Prostate gland (tissue), 2 donors: ENCODE measurements around the gene PLOD2. TPM values are rescaled to one million over a fixed set of nuclear protein-coding genes. Genes with fewer than 3 reads are reported as not detected.

Experiments used
- DNase-seq: peaks from one replicate; pipeline ENCODE4 v3.0.0-alpha.2; 2019; ENCODE audit warnings: low spot score
- H3K27ac ChIP-seq, 2 donors: fragments of 200-600 bp; sonication (generic); 2 replicates each; pipeline ENCODE4 v1.5.1; 2017 to 2019
- H3K27me3 ChIP-seq: fragments of 200-600 bp; sonication (generic); replicated peaks from 2 replicates; pipeline ENCODE4 v1.5.1; 2019; ENCODE audit not compliant: insufficient read depth
- H3K36me3 ChIP-seq, 2 donors: fragments of 200-600 bp; sonication (generic); 1 replicate in 1 of 2; 2 replicates in 1 of 2; pipeline versions ENCODE4 v1.5.1 to v1.8.1; 2017 to 2019
- H3K4me1 ChIP-seq: fragments of 200-600 bp; sonication (generic); replicated peaks from 2 replicates; pipeline ENCODE4 v1.5.1; 2019
- H3K4me3 ChIP-seq, 2 donors: fragments of 200-600 bp; sonication (generic); 2 replicates each; pipeline ENCODE4 v1.5.1; 2017 to 2019
- H3K9me3 ChIP-seq: fragments of 200-600 bp; sonication (generic); 2 replicates; pipeline ENCODE4 v1.5.1; 2017
- POLR2A ChIP-seq: fragments of 450-650 bp; IDR thresholded peaks from one replicate; pipeline ENCODE4 v1.6.1; 2016; ENCODE audit warnings: antibody characterized with exemption, mild to moderate bottlenecking
- POLR2AphosphoS5 ChIP-seq: sonication (generic); formaldehyde crosslinking; IDR thresholded peaks from one replicate; pipeline ENCODE4 v1.6.1; 2017; ENCODE audit warnings: antibody characterized with exemption
- WGBS: methylation state at CpG from one replicate; pipeline ENCODE4 v1.1.5; 2018; 5-methylcytosine and 5-hydroxymethylcytosine counted together
- intact Hi-C: fragments of 100-400 bp; cut with DNase I; formaldehyde crosslinking; loops from one replicate; pipeline ENCODE4 v1.14.2; 2022
- total RNA-seq, 2 donors: library from RNA; depleted of rRNA; stranded (reverse); fragments of >200 nt; gene quantifications; one replicate each; pipeline ENCODE4 v1.1.0, GENCODE V29; 2016
- TF ChIP-seq, protein P1 (sequence below), 4 experiments: fragments of 200-600 bp in 2 of 4; fragments of 450-650 bp in 2 of 4; sonication (generic) in 2 of 4; IDR thresholded peaks; 1 replicate in 3 of 4; 2 replicates in 1 of 4; pipeline ENCODE4 v1.5.1; 2016 to 2019; ENCODE audit warnings: antibody characterized with exemption in 4 of 4, mild to moderate bottlenecking in 2 of 4, moderate library complexity in 2 of 4

Gene PLOD2
- total RNA-seq, 2 donors from 2014 or later: 10.7 to 14.6 TPM

DNA sequence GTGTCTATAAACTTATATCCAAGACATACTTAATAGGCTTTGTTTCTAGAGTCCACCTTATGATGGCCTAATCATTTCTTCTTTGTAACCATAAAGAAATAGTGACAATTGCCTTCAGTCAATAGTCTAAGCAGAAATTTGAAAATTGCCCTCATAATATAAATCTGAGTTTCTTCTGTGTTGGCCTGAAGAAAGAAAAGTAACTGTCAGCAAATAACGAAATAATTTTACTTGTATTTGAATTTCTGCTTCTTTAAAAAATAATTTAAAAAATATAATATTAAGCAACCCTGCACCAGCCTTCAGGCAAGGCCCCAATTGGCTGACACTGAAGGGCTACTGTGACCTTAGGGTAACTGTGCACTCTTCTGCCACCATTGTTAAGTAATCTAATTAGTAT, 113.5 kb downstream of the PLOD2 start:
- Histone ChIP-seq H3K36me3 (no peaks in the 10 kb centered on the region), H3K9me3 (no peaks in the 10 kb centered on the region), H3K27me3 (no peaks in the 10 kb centered on the region), H3K27ac (no peak overlapping the region), H3K4me3 (no peak overlapping the region), H3K4me1 (no peaks in the 10 kb centered on the region)
- WGBS: 92% methylated on average over 1 of the region's 1 CpG
- intact Hi-C loops: no loop called here
- TF ChIP-seq POLR2A (no peak), POLR2AphosphoS5 (no peak)
- TF ChIP-seq, protein P1, sequence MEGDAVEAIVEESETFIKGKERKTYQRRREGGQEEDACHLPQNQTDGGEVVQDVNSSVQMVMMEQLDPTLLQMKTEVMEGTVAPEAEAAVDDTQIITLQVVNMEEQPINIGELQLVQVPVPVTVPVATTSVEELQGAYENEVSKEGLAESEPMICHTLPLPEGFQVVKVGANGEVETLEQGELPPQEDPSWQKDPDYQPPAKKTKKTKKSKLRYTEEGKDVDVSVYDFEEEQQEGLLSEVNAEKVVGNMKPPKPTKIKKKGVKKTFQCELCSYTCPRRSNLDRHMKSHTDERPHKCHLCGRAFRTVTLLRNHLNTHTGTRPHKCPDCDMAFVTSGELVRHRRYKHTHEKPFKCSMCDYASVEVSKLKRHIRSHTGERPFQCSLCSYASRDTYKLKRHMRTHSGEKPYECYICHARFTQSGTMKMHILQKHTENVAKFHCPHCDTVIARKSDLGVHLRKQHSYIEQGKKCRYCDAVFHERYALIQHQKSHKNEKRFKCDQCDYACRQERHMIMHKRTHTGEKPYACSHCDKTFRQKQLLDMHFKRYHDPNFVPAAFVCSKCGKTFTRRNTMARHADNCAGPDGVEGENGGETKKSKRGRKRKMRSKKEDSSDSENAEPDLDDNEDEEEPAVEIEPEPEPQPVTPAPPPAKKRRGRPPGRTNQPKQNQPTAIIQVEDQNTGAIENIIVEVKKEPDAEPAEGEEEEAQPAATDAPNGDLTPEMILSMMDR (IDR thresholded peaks at IDR 0.05): no peak
- no peak for DNase-seq

DNA sequence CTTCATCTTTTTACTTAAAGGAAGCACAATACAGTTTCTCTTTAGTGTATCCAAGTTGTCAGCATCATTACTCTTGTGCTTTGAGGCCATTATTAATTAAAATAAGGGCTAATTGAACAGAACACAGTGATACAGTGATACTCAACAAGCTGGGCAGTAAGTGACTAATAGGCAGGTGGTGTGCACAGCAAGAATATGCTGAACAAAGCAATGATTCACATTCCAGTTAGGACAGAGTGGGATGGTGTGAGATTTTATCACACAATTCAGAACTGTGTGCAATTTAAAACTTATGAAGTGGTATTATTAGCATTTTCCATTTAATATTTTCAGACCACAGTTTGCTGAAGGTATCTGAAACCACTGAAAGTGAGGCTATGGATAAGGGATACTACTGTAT, 116.9 kb downstream of the PLOD2 start:
- Histone ChIP-seq H3K27me3 (no peaks in the 10 kb centered on the region), H3K4me3 (no peak overlapping the region), H3K9me3 (no peaks in the 10 kb centered on the region), H3K36me3 (no peaks in the 10 kb centered on the region), H3K27ac (no peak overlapping the region), H3K4me1 (no peaks in the 10 kb centered on the region)
- TF ChIP-seq, protein P1 (IDR thresholded peaks at IDR 0.05): no peak
- TF ChIP-seq POLR2AphosphoS5 (no peak), POLR2A (no peak)
- intact Hi-C loops: no loop called here
- DNase-seq: no peak

DNA sequence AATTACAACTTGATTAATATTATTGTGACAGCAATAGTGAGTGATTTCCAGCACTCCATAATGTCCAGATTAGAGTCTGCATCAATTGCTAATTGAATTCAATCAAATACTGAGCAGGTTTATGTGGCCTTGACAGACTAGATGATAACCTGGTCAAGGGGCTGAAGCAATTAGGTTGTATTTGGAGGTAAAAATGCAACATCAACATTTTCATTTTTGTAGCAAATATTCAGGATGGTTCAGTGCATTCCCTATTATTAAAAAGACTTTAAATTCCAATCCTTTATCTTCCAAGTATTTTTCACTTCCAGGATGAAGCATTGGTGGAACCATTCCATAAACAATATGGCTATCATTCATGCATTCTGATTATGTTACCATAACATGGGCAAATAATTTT, 120.4 kb downstream of the PLOD2 start:
- Histone ChIP-seq H3K27ac (no peak overlapping the region), H3K4me1 (no peaks in the 10 kb centered on the region), H3K36me3 (no peaks in the 10 kb centered on the region), H3K4me3 (no peak overlapping the region), H3K9me3 (no peaks in the 10 kb centered on the region), H3K27me3 (no peaks in the 10 kb centered on the region)
- intact Hi-C loops: no loop called here
- no peak for DNase-seq
- TF ChIP-seq POLR2A (no peak), POLR2AphosphoS5 (no peak)
- TF ChIP-seq, protein P1 (IDR thresholded peaks at IDR 0.05): no peak

DNA sequence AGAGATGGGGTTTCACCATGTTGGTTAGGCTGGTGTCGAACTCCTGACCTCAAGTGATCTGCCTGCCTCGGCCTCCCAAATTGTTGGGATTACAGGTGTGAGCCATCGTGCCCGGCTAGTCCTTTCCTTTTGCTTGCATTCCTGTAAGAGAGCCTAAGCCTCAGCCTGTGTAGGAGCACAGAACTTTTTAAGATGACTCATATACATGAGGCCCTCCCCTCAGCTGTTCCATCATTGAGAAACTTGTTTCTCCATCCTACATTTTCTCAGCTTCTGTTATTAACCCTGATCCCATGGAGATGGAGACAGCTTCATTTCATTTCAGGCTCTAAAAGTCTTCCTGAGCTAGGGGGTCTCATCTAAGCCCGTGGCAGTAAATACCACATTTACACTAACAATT, 123.3 kb downstream of the PLOD2 start:
- H3K27me3 ChIP-seq: no peaks in the 10 kb centered on the region
- intact Hi-C loops: no loop called here
- TF ChIP-seq POLR2A (no peak), POLR2AphosphoS5 (no peak)
- TF ChIP-seq, protein P1 (IDR thresholded peaks at IDR 0.05): no peak
- DNase-seq: no peak
- no peak overlapping the region for H3K4me3 ChIP-seq
- 95% methylated on average over 5 of the region's 5 CpGs for WGBS
- H3K9me3 ChIP-seq: no peaks in the 10 kb centered on the region
- H3K36me3 ChIP-seq: no peaks in the 10 kb centered on the region
- H3K27ac ChIP-seq: no peak overlapping the region
- no peaks in the 10 kb centered on the region for H3K4me1 ChIP-seq

DNA sequence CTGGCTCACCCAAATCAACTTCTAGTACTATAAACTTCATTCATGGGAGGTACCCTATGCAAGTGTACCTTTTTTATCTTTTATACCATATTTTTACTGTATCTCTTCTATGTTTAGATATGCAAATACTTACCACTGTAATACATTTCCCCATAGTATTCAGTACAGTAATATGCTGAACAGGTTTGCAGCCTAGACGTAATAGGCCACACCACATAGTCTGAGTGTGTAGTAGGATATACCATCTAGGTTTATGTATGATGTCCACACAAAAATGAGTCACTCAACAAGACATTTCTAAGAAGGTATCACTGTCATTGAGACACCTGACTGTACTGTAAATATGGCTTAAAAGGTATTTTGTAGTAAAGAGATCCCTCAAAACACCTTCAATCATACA, 124.7 kb downstream of the PLOD2 start:
- WGBS: 97% methylated on average over 1 of the region's 1 CpG
- no peak for DNase-seq
- intact Hi-C loops: no loop called here
- Histone ChIP-seq H3K4me3 (no peak overlapping the region), H3K36me3 (no peaks in the 10 kb centered on the region), H3K4me1 (no peaks in the 10 kb centered on the region), H3K27ac (no peak overlapping the region), H3K9me3 (no peaks in the 10 kb centered on the region), H3K27me3 (no peaks in the 10 kb centered on the region)
- TF ChIP-seq POLR2AphosphoS5: no peak
- TF ChIP-seq POLR2A: no peak
- TF ChIP-seq, protein P1 (IDR thresholded peaks at IDR 0.05): no peak
